ENCODE results near the gene MS4A8.

MS4A8 gene

DNA sequence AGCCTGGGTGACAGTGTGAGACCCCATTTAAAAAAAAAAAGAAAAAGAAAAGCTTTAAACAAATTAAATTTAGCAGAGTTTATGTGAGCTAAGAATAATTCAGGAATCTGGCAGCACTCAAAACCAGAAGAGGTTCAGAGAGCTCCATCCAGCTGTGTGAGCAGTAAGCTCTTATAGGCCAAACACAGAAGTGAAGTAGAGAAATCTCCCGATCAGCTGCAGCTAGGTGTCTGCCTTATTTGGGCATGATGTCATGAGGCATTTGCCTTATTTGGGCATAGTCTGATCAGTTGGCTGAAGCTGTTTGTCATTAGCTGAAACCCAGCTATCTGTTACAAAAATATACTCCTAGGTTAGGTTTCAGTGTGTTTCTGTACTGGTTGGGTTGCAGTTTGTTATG, 65.5 kb downstream of the MS4A8 start:
- no peak for DNase-seq

DNA sequence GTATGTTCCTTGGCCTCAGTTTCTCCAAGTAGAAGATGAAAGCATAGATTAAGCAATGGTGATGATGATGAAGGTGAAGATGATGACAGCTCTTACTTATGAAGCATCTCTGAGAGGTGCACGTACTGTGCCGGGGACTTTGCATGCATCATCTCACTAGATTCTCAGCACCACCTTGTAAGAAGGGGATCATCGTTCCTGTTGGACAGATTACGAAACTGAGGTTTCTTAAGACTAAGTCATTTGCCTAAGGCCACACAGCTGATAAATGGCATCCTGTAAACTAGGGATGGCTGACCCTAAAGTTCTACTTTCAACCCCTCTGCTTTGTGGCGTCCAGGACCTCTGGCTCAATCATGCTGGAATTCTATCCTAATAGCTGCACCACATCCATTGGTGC, 65.9 kb downstream of the MS4A8 start:
- no peak for DNase-seq

All from NCI-H526 treated with DMSO at 0.1 percent for 48 hours (cell line).